ENCODE measurements around the gene HCAR2. TPM values are rescaled to one million over a fixed set of nuclear protein-coding genes. Genes with fewer than 3 reads are reported as not detected.
"Not testable (repeated sequence)": the region's sequence is repeated elsewhere in the genome, so short reads cannot be mapped to it uniquely, and the experiment has no call there.

The HCAR2 gene
- total RNA-seq: 7.9 TPM

- H3K27me3 ChIP-seq; H3K9me3 ChIP-seq; H3K36me3 ChIP-seq; intact Hi-C loops (cut with DNase I); H3K27ac ChIP-seq; H3K4me1 ChIP-seq; DNase-seq (ENCODE audit: extremely low spot score in 2 of 2): not testable (repeated sequence)
- H3K4me3 ChIP-seq: peak within 1 kb of the TSS in 1 of 2 donors; percentile 13
These were observed at the start of gene HCAR2 for GRCh38 chr12:122702890-122703611. Gene HCAR2, minus strand, starts transcription at chr12:122703357. Its CDS starts 74 bp downstream, at chr12:122703283.

GRCh38 chr12:122752464-122753318, 49.5 kb upstream of the HCAR2 start, which contains the start of gene DENR:
Gene DENR, plus strand, starts transcription at chr12:122752824. Its CDS starts 878 bp downstream, at chr12:122753702.
- Histone ChIP-seq H3K4me1 (peaks cover 21% of the 10 kb centered on the region), H3K36me3 (peaks cover 0 to 19% of the 10 kb centered on the region in 2 donors), H3K27me3 (no peaks in the 10 kb centered on the region), H3K9me3 (no peaks in the 10 kb centered on the region), H3K4me3 (peak within 1 kb of the TSS; percentile 75 to 87), H3K27ac (peak within 1 kb of the TSS; percentile 89)
- peak in 1 of 2 donors; percentile 55 for TF ChIP-seq POLR2A (IDR thresholded peaks at IDR 0.05)
- TF ChIP-seq POLR2AphosphoS5 (IDR thresholded peaks at IDR 0.05; ENCODE audit: insufficient read depth in 1 of 2, low read depth in 1 of 2): peak; percentile 92 to 99
- peak; percentile 80 to 89 (median 81) for TF ChIP-seq CTCF (IDR thresholded peaks at IDR 0.05)
- intact Hi-C loops (cut with DNase I): loop anchor here (2.0 kb wide), 1 partner anchor 114 kb away; no protein-coding TSS in a partner anchor
- peak; percentile 97 to 99 for DNase-seq (ENCODE audit: extremely low spot score in 2 of 2)

- H3K9me3 ChIP-seq; DNase-seq (ENCODE audit: extremely low spot score in 2 of 2); H3K4me3 ChIP-seq; H3K27ac ChIP-seq; intact Hi-C loops (cut with DNase I); H3K27me3 ChIP-seq: not testable (repeated sequence)
- H3K4me1 ChIP-seq: peaks cover 21% of the 10 kb centered on the region
- peaks cover 0 to 13% of the 10 kb centered on the region in 2 donors for H3K36me3 ChIP-seq
These were observed 47.8 kb upstream of the HCAR2 start for GRCh38 chr12:122750781-122751515.

DNA sequence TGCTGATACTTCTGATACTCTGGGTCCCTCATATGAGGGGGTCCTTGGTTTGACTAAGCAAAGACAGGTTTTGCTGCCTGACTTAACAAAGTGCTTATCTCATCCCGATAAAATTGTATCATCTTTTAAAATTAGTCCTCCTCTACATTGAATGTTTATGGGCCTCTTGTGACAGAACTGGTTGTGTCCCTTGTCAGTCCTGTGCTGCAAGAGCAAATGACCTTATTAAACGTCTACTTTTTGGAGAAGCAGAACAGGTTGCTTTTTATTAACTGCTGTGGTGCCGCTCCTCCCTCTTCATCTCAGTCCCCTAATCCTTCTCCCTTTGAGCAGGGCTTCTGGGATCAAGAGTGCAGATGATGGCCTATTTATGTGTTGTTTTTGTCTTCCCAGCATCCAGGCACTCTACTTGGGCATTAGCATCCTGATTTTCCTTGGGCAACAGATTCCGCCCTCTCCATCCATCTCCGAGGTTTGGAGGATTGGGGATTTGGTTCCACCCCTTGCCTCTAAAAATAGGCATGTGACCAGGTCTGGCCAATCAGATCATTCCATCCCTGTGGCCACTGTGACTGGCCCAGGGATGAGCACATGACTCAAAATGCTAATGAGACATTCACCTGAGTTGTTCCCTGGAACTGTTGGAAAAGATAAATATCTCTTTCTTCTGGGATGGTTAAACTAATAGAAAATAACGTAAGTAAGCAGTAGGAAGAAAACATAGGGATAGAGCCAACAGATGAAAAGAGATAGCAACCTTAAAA, 46.6 kb upstream of the HCAR2 start:
- no peak overlapping the region for H3K27ac ChIP-seq
- no peak overlapping the region for H3K4me3 ChIP-seq
- H3K27me3 ChIP-seq: no peaks in the 10 kb centered on the region
- H3K4me1 ChIP-seq: peaks cover 18% of the 10 kb centered on the region
- intact Hi-C loops (cut with DNase I): no loop called here
- DNase-seq (ENCODE audit: extremely low spot score in 2 of 2): no peak
- TF ChIP-seq CTCF (IDR thresholded peaks at IDR 0.05) (no peak), POLR2A (IDR thresholded peaks at IDR 0.05) (no peak), POLR2AphosphoS5 (IDR thresholded peaks at IDR 0.05; ENCODE audit: insufficient read depth in 1 of 2, low read depth in 1 of 2) (no peak)
- peaks cover 0 to 7% of the 10 kb centered on the region in 2 donors for H3K36me3 ChIP-seq
- H3K9me3 ChIP-seq: no peaks in the 10 kb centered on the region

DNA sequence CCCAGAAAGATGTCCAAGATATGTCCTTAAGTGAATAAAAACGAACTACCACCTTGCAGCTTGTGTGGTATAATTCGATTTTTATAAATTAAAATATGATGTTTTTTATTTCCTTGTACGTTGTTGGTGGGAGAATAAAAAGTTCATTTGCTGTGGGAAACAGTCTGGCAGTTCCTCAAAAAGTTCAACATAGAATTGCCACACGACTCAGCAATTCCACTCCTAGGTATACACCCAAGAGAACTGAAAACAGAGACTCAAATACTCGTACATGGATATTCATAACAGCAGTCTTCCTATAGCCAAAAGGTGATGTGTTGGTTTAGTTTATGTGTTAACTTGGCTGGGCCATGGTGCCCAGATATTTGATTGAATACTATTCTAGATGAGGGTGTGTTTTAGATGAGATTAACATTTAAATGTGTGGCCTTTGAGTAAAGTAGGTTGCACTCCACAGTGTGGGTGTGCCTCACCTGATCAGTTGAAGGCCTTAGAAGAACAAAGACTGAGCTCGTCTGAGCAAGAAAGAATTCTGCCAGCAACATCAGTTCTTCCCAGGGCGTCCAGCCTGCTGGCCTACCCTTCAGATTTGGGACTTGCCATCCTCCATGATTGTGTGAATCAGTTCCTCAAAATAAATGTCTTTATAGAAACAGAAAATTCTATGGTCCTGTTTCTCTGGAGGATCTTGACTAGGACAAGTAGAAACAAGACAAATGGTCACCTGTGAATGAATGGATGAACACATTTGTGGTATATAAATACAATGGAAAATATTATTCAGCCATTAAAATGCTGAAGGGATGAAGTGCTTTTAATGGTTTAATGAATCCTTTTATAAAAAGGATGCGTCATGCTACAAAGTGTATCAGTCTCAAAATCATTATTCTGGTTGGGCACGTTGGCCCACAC, 44.3 kb upstream of the HCAR2 start:
- DNase-seq (ENCODE audit: extremely low spot score in 2 of 2): no peak
- Histone ChIP-seq H3K27me3 (no peaks in the 10 kb centered on the region), H3K4me1 (no peaks in the 10 kb centered on the region), H3K36me3 (no peaks in the 10 kb centered on the region), H3K27ac (no peak overlapping the region), H3K9me3 (no peaks in the 10 kb centered on the region), H3K4me3 (no peak overlapping the region)
- TF ChIP-seq CTCF (IDR thresholded peaks at IDR 0.05): no peak
- TF ChIP-seq POLR2AphosphoS5 (IDR thresholded peaks at IDR 0.05; ENCODE audit: insufficient read depth in 1 of 2, low read depth in 1 of 2): no peak
- TF ChIP-seq POLR2A (IDR thresholded peaks at IDR 0.05): no peak
- intact Hi-C loops (cut with DNase I): no loop called here

All from vagina (tissue), 2 donors.